H9 (cell line): Measurements from ENCODE around the gene RIC1. TPM values are rescaled to one million over a fixed set of nuclear protein-coding genes. Genes with fewer than 3 reads are reported as not detected.
"Not testable (repeated sequence)": the region's sequence is repeated elsewhere in the genome, so short reads cannot be mapped to it uniquely, and the experiment has no call there.

Experiments
- DNase-seq: peaks from one replicate; pipeline ENCODE4 v3.0.0-alpha.2; 2017
- H2AFZ ChIP-seq: one replicate; pipeline ENCODE4 v1.6.1; 2013; ENCODE audit warnings: mild to moderate bottlenecking, low read length, control low read depth, moderate library complexity
- H2AK5ac ChIP-seq: 2 replicates; pipeline ENCODE4 v1.6.1; 2013; ENCODE audit warnings: low read length, control low read depth, mixed read lengths; ENCODE audit not compliant: insufficient read length
- H2BK120ac ChIP-seq: one replicate; pipeline ENCODE4 v1.6.1; 2013; ENCODE audit warnings: low read depth, mild to moderate bottlenecking, low read length, control low read depth, inconsistent platforms; ENCODE audit not compliant: poor library complexity, severe bottlenecking
- H2BK12ac ChIP-seq: 2 replicates; pipeline ENCODE4 v1.6.1; 2013; ENCODE audit warnings: low read length, control low read depth, mixed read lengths, low read depth; ENCODE audit not compliant: insufficient read length
- H2BK15ac ChIP-seq: 2 replicates; pipeline ENCODE4 v1.6.1; 2013; ENCODE audit warnings: low read depth, low read length, control low read depth
- H2BK20ac ChIP-seq: one replicate; pipeline ENCODE4 v1.6.1; 2013; ENCODE audit warnings: low read depth, mild to moderate bottlenecking, low read length, control low read depth, inconsistent platforms; ENCODE audit not compliant: poor library complexity, severe bottlenecking
- H2BK5ac ChIP-seq: 2 replicates; pipeline ENCODE4 v1.6.1; 2013; ENCODE audit warnings: low read length, control low read depth, mixed read lengths; ENCODE audit not compliant: insufficient read length
- H3K14ac ChIP-seq: 2 replicates; pipeline ENCODE4 v1.6.1; 2013; ENCODE audit warnings: low read length, control low read depth; ENCODE audit not compliant: insufficient read depth
- H3K18ac ChIP-seq: 2 replicates; pipeline ENCODE4 v1.6.1; 2013; ENCODE audit warnings: low read depth, mild to moderate bottlenecking, mixed read lengths, low read length, control low read depth; ENCODE audit not compliant: insufficient read length
- H3K23ac ChIP-seq: 2 replicates; pipeline ENCODE4 v1.6.1; 2013; ENCODE audit warnings: low read length, control low read depth, mixed read lengths, low read depth; ENCODE audit not compliant: insufficient read length
- H3K23me2 ChIP-seq: 2 replicates; pipeline ENCODE4 v1.6.1; 2013; ENCODE audit warnings: low read depth, mild to moderate bottlenecking, mixed read lengths, low read length, control low read depth; ENCODE audit not compliant: insufficient read length, poor library complexity, severe bottlenecking
- H3K27ac ChIP-seq: 2 replicates; pipeline ENCODE4 v1.5.1; 2013; ENCODE audit warnings: low read length, control low read depth, mixed read lengths, low read depth; ENCODE audit not compliant: insufficient read length
- H3K27me3 ChIP-seq: 2 replicates; pipeline ENCODE4 v1.6.1; 2013; ENCODE audit warnings: low read length, control low read depth, inconsistent platforms; ENCODE audit not compliant: insufficient read depth
- H3K4ac ChIP-seq: 2 replicates; pipeline ENCODE4 v1.6.1; 2013; ENCODE audit warnings: low read depth, mild to moderate bottlenecking, control low read depth, inconsistent platforms, low read length, moderate library complexity
- H3K4me1 ChIP-seq: 2 replicates; pipeline ENCODE4 v1.6.1; 2013; ENCODE audit warnings: low read length, control low read depth, inconsistent platforms; ENCODE audit not compliant: insufficient read depth
- H3K4me2 ChIP-seq: 2 replicates; pipeline ENCODE4 v1.6.1; 2013; ENCODE audit warnings: low read length, control low read depth, mixed read lengths; ENCODE audit not compliant: insufficient read length, insufficient read depth
- H3K56ac ChIP-seq: 2 replicates; pipeline ENCODE4 v1.6.1; 2013; ENCODE audit warnings: low read depth, mild to moderate bottlenecking, mixed read lengths, low read length, control low read depth; ENCODE audit not compliant: insufficient read length
- H3K79me1 ChIP-seq: 2 replicates; pipeline ENCODE4 v1.6.1; 2013; ENCODE audit warnings: low read depth, mild to moderate bottlenecking, moderate library complexity, low read length, control low read depth, inconsistent platforms; ENCODE audit not compliant: insufficient read depth, poor library complexity, severe bottlenecking
- H3K79me2 ChIP-seq: 2 replicates; pipeline ENCODE4 v1.6.1; 2013; ENCODE audit warnings: low read length, control low read depth, inconsistent platforms; ENCODE audit not compliant: insufficient read depth
- H3K9ac ChIP-seq: 2 replicates; pipeline ENCODE4 v1.6.1; 2013; ENCODE audit warnings: low read length, control low read depth, mixed read lengths; ENCODE audit not compliant: insufficient read length; ENCODE audit errors: extremely low read depth
- H3K9me3 ChIP-seq: one replicate; pipeline ENCODE4 v1.6.1; 2013; ENCODE audit warnings: low read depth, low read length, inconsistent platforms; ENCODE audit not compliant: control insufficient read depth
- H3T11ph ChIP-seq: one replicate; pipeline ENCODE4 v1.6.1; 2013; ENCODE audit warnings: mild to moderate bottlenecking, low read length, control low read depth, inconsistent platforms
- H4K20me1 ChIP-seq: one replicate; pipeline ENCODE4 v1.6.1; 2013; ENCODE audit not compliant: control insufficient read depth, insufficient read length, insufficient read depth
- H4K5ac ChIP-seq: 2 replicates; pipeline ENCODE4 v1.6.1; 2013; ENCODE audit warnings: low read depth, mild to moderate bottlenecking, mixed read lengths, low read length, control low read depth; ENCODE audit not compliant: insufficient read length
- H4K8ac ChIP-seq: replicated peaks from 2 replicates; pipeline ENCODE4 v1.6.1; 2013; ENCODE audit warnings: low read length, control low read depth, mixed read lengths, low read depth; ENCODE audit not compliant: insufficient read length
- H4K91ac ChIP-seq: 2 replicates; pipeline ENCODE4 v1.6.1; 2013; ENCODE audit warnings: low read depth, mild to moderate bottlenecking, moderate library complexity, mixed read lengths, low read length, control low read depth; ENCODE audit not compliant: insufficient read length
- H3K27ac Mint-ChIP-seq, 3 experiments: 2 replicates in 2 of 3; 3 replicates in 1 of 3; pipeline ENCODE4 v1.8.0; 2020 to 2021; ENCODE audit warnings: mixed read lengths in 3 of 3, mild to moderate bottlenecking in 1 of 3, moderate library complexity in 1 of 3
- H3K27me3 Mint-ChIP-seq: 2 replicates; pipeline ENCODE4 v1.8.0; 2021; ENCODE audit warnings: low read depth, mild to moderate bottlenecking, moderate library complexity, mixed read lengths
- H3K36me3 Mint-ChIP-seq, 3 experiments: 2 replicates in 2 of 3; 3 replicates in 1 of 3; pipeline ENCODE4 v1.8.0; 2020 to 2021; ENCODE audit warnings: low read depth in 3 of 3, mixed read lengths in 3 of 3; ENCODE audit not compliant: insufficient read depth in 1 of 3
- H3K4me1 Mint-ChIP-seq, 2 experiments: 2 replicates each; pipeline ENCODE4 v1.8.0; 2020; ENCODE audit warnings: mixed read lengths in 2 of 2
- H3K4me3 Mint-ChIP-seq, 2 experiments: 2 replicates in 1 of 2; 3 replicates in 1 of 2; pipeline ENCODE4 v1.8.0; 2020 to 2021; ENCODE audit warnings: mild to moderate bottlenecking in 2 of 2, mixed read lengths in 2 of 2, moderate library complexity in 1 of 2
- H3K9me3 Mint-ChIP-seq, 2 experiments: 2 replicates in 1 of 2; 3 replicates in 1 of 2; pipeline ENCODE4 v1.8.0; 2020; ENCODE audit warnings: mild to moderate bottlenecking in 2 of 2, mixed read lengths in 2 of 2, moderate library complexity in 1 of 2
- CTCF ChIP-seq: fragments of 200-600 bp; sonication (generic); conservative IDR thresholded peaks from 3 replicates; pipeline ENCODE4 v1.8.0; 2021; ENCODE audit warnings: antibody characterized with exemption, mild to moderate bottlenecking
- WGBS: extraction: QIAGEN DNeasy Blood & Tissue Kit; methylation state at CpG from one replicate; pipeline ENCODE4 v1.1.7; 2013; ENCODE audit warnings: missing lambda C conversion rate, low lambda C conversion rate, mixed read lengths; ENCODE audit not compliant: insufficient read length; ENCODE audit errors: extremely low coverage; 5-methylcytosine and 5-hydroxymethylcytosine counted together
- total RNA-seq: library from RNA; stranded (reverse); gene quantifications from 2 replicates; pipeline ENCODE4 v1.2.1, GENCODE V29; 2021

Gene RIC1
- total RNA-seq, 1 experiment from 2014 or later, result 13.7 TPM

- Histone ChIP-seq H3K18ac (no peak overlapping the region), H2BK120ac (no peak overlapping the region), H3K4ac (no peak overlapping the region), H4K20me1 (no peaks in the 10 kb centered on the region), H3K23ac (no peak overlapping the region), H4K8ac (no peak overlapping the region), H2BK12ac (no peak overlapping the region), H3K79me2 (peaks cover 17% of the 10 kb centered on the region; the same call in 1 of the 2 replicates), H2AFZ (no peak overlapping the region), H2BK5ac (no peak overlapping the region), H3K4me1 (no peaks in the 10 kb centered on the region), H2BK20ac (no peak overlapping the region), H2BK15ac (no peak overlapping the region), H3K9me3 (no peaks in the 10 kb centered on the region), H2AK5ac (no peak overlapping the region), H3K14ac (no peak overlapping the region), H3K27me3 (no peaks in the 10 kb centered on the region), H3K23me2 (no peaks in the 10 kb centered on the region), H3K56ac (no peak overlapping the region), H4K5ac (no peak overlapping the region), H3T11ph (no peak overlapping the region), H3K4me2 (no peak overlapping the region), H3K27ac (no peak overlapping the region), H4K91ac (no peak overlapping the region), H3K79me1 (no peaks in the 10 kb centered on the region), H3K9ac (no peak overlapping the region)
- WGBS, result no CpG with 5 or more reads among the region's 1 CpG
- Mint-ChIP-seq H3K4me3 (no peak overlapping the region), H3K36me3 (peaks cover 16% of the 10 kb centered on the region in 3 experiments), H3K4me1 (peaks cover 3% of the 10 kb centered on the region in 2 experiments; a peak in 1 of 4 replicates), H3K27ac (no peak overlapping the region), H3K27me3 (no peaks in the 10 kb centered on the region), H3K9me3 (peaks cover 11 to 22% of the 10 kb centered on the region in 2 experiments)
- no peak for TF ChIP-seq CTCF
- DNase-seq, result no peak
These were observed 23.9 kb downstream of the RIC1 start for GRCh38 chr9:5652821-5653220.

DNA sequence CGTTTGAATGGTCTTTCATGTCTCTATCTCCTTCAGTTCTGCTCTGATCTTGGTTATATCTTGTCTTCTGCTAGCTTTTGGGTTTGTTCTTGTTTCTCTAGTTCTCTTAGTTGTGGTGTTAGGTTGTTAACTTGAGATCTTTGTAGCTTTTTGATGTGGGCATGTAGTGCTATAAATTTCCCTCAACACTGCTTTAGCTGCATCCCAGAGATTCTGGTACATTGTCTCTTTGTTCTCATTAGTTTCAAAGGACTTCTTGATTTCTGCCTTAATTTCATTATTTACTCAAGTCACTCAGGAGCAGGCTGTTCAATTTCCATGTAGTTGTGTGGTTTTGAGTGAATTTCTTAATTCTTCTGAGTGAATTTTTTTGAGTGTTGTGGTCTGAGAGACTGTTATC, 33.9 kb downstream of the RIC1 start:
- peaks cover 10 to 13% of the 10 kb centered on the region in 2 experiments for H3K4me1 Mint-ChIP-seq
- H3K27ac Mint-ChIP-seq, H3K79me2 ChIP-seq, H3T11ph ChIP-seq, H3K9me3 ChIP-seq, H3K27ac ChIP-seq, H3K23ac ChIP-seq, DNase-seq, H3K56ac ChIP-seq, H2BK20ac ChIP-seq, H3K14ac ChIP-seq, H2AK5ac ChIP-seq, H4K91ac ChIP-seq, H2BK12ac ChIP-seq, H3K18ac ChIP-seq, H2BK120ac ChIP-seq, H2BK15ac ChIP-seq, H3K4ac ChIP-seq, H3K79me1 ChIP-seq, H3K9ac ChIP-seq, H3K4me1 ChIP-seq, H4K20me1 ChIP-seq, H2BK5ac ChIP-seq, H4K8ac ChIP-seq, H3K4me2 ChIP-seq, H4K5ac ChIP-seq, H3K27me3 ChIP-seq, H2AFZ ChIP-seq, H3K23me2 ChIP-seq, H3K4me3 Mint-ChIP-seq: not testable (repeated sequence)
- H3K36me3 Mint-ChIP-seq, result peaks cover 13 to 46% (median 36%) of the 10 kb centered on the region in 3 experiments
- peaks cover 18% of the 10 kb centered on the region for H3K27me3 Mint-ChIP-seq
- no CpG with 5 or more reads among the region's 1 CpG for WGBS
- peaks cover 12 to 23% of the 10 kb centered on the region in 2 experiments for H3K9me3 Mint-ChIP-seq
